G401 (cell line): ENCODE results near the gene KCNQ5. TPM values are rescaled to one million over a fixed set of nuclear protein-coding genes. Genes with fewer than 3 reads are reported as not detected.

ENCODE experiments used
- DNase-seq: peaks from one replicate; pipeline ENCODE4 v3.0.0-alpha.2; 2015; ENCODE audit warnings: low spot score
- in situ Hi-C: cut with HindIII; loops from 2 replicates; pipeline ENCODE4 v1.10.0; 2016; ENCODE audit warnings: low sequenced_read_pairs, mixed read lengths
- total RNA-seq: library from RNA; depleted of rRNA; stranded (reverse); fragments of >200 nt; shearing (Covaris generic); gene quantifications from 2 replicates; pipeline ENCODE4 v1.2.3, GENCODE V29; 2014

Gene KCNQ5
- total RNA-seq, 1 experiment from 2014 or later, result not detected

DNA sequence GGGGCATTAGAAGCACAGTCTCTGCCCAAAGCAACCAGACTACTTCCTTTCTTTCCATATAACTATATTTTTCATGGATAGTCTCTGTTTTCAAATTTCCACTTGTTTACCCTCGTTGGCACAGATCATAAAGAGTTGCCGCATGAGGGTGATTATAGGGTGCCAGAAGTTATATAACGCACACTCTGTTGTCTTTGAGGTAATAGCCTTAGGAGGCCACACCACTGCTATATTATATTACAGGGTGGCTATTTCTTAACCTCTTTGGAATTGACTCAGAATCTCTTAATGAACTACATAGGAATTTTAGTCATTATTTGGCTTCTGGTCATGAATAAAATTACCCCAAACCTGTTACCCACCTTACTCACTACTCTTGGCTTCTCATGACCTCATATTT, 43.7 kb downstream of the KCNQ5 start:
- no peak for DNase-seq

DNA sequence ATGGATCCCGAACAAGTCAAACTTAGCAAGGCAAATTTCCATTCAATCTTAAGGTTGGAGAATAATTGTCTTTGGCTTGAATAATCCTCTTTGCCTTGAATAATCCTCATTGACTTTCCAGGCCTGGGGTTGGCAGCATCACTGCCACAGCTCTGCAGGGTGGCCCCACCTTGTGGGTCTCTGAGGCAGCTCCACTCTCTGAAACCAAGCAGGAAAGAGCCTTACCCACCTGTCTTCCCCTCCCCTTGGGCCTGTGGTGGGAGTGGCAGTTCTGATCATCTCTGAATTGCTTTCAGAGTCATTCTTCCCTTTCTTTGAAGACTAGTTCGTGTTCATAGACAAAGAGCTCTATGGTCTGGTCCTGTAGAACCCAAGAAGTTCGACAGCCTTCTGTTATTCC, 47.5 kb downstream of the KCNQ5 start:
- no peak for DNase-seq
- in situ Hi-C loops, result no loop called here

More for the DNA sequence above, 43.7 kb downstream of the KCNQ5 start:
- in situ Hi-C loops, result no loop called here

GRCh38 chr6:72672906-72673305, 51.0 kb downstream of the KCNQ5 start:
- no peak for DNase-seq
- in situ Hi-C loops, result no loop called here

GRCh38 chr6:72674842-72675241, 53.0 kb downstream of the KCNQ5 start:
- in situ Hi-C loops, result no loop called here
- no peak for DNase-seq

GRCh38 chr6:72675396-72675795, 53.5 kb downstream of the KCNQ5 start:
- no peak for DNase-seq
- in situ Hi-C loops, result no loop called here

DNA sequence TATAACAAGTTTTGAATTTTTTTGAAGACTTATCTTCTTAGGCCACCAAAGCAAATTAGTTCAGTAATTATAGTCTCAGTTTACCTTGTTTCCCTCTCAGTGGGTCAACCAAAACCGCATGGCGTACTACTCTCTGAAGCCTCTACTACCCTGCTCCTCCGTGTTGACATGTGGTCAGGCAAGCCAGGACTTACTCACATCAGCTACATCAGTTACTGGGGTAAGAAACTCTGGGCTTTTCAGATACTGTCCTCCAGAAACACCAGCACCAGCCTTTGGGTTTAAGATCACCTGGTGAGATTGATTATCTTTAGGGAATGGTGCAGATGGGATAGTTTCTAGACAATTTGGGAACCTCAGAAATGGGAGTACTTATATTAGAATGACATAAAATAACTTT, 55.1 kb downstream of the KCNQ5 start:
- in situ Hi-C loops, result no loop called here
- no peak for DNase-seq

DNA sequence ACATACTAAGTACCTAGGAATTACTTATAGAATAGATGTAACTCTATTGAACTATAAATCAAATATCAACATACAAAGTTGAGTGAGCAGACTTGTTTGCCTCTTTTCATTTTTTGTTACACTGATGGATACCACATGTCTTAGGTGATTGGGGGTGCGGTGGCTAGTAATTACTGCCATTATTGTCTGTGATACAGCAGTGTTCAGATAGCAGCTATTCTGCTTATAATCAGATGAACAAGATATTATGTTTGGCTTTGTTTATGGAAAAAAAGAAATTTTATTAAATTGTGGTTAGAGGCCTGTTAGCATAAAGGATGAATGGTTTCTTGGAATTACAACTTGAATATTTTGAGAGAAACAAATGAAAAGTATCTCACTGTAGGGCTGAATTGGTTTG, 55.9 kb downstream of the KCNQ5 start:
- no peak for DNase-seq
- in situ Hi-C loops, result no loop called here

DNA sequence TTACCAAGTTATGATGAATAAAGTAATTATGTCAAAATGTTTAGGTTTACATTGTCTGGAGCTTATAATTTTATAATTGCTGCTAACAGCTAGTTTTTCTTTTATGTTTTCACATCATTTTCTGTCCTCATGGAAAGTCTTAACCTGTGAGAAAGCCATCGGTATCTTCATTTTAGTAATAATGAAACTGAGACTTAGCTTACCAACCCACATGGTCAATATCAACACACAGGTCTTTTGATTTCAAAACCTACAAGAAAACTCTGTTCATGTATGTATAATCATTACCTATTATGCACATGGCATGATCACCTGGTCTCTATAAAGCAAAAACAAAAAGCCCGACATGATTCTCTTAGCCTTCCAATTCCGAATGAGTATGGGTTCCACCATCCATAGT, 61.9 kb downstream of the KCNQ5 start:
- in situ Hi-C loops, result no loop called here
- no peak for DNase-seq

GRCh38 chr6:72689107-72689954, 67.5 kb downstream of the KCNQ5 start:
- in situ Hi-C loops, result no loop called here
- DNase-seq, result no peak

DNA sequence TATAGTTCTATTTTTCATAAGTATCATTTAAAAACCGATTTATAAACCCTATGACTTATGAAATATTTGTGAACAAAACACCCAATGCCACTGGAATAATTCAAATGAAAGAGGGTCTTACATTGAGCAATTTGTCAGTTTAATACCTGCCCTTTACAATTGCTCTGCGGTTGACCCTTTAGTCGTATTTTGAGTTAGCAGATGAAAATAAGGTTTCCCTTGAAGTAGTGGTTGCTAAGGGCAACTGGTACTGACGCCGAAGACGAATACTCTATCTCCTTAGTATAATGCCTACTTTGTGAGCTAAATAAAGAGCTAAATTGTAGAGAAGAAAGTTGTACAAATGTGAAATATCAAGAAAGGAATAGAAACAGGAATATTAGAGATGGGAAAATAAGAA, 69.4 kb downstream of the KCNQ5 start:
- no peak for DNase-seq
- in situ Hi-C loops, result no loop called here

- DNase-seq, result no peak
- in situ Hi-C loops, result no loop called here
Observed at GRCh38 chr6:72696055-72696454, 74.2 kb downstream of the KCNQ5 start.

DNA sequence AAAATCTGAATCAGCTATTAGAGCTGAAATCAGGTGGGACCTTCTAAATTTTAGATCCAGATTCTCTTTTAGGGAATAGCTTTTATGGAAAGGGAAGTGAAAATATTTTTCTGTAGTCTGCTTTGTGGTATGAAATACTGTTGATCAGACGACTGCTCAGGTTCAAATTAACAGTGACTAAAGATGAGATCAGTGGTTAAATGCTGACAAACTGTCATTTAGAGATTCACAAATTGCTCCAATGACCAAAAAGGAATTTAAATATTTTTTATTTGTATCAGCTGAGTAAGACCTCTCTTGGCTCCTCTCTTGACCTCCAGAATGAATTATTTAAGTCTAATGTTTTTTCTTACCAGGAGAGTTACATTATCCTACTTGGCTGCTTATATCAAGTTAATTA, 77.3 kb downstream of the KCNQ5 start:
- in situ Hi-C loops, result no loop called here
- DNase-seq, result no peak

- in situ Hi-C loops, result no loop called here
Observed at GRCh38 chr6:72702421-72702820, 80.6 kb downstream of the KCNQ5 start.

GRCh38 chr6:72703093-72703492, 81.2 kb downstream of the KCNQ5 start:
- in situ Hi-C loops, result no loop called here
- DNase-seq, result no peak

More at GRCh38 chr6:72702421-72702820, 80.6 kb downstream of the KCNQ5 start:
- no peak for DNase-seq

GRCh38 chr6:72704979-72705378, 83.1 kb downstream of the KCNQ5 start:
- in situ Hi-C loops, result no loop called here
- no peak for DNase-seq

DNA sequence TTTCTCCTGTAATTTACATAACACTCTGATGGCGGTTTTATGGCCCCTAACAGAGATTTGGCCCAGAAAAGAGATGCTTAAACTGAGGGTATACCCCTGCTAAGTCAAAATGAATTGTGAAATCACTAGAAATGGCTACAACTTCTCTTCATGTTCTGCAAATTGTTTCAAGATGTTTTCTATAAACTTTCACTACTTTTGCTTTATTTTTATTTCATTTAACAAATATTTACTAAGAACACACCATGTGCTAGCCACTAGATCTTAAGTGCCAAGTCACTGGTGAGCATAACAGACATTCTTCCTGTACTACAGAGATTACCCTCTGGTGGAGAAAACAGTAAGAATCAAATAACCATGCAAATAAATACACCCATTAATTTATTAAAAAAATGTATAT, 87.6 kb downstream of the KCNQ5 start:
- in situ Hi-C loops, result no loop called here
- no peak for DNase-seq

DNA sequence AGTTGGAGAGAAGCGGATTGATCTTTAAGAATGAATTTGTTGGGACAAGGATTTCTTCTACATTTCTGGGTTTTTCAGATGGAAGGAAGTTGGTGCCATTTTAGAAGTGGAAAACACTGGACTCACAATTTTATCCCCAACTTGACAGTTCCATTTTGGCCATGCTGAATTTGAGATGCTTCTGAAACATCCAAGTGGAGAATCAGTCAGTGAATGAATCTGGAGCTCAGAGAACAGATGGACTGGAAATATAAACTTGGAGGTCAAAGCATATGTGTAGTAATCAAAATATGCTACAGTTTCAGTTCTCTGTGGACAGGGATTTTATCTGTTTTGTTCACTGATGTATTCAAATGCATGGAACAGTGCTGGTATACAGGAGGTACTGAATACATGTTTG, 89.9 kb downstream of the KCNQ5 start:
- no peak for DNase-seq
- in situ Hi-C loops, result no loop called here

DNA sequence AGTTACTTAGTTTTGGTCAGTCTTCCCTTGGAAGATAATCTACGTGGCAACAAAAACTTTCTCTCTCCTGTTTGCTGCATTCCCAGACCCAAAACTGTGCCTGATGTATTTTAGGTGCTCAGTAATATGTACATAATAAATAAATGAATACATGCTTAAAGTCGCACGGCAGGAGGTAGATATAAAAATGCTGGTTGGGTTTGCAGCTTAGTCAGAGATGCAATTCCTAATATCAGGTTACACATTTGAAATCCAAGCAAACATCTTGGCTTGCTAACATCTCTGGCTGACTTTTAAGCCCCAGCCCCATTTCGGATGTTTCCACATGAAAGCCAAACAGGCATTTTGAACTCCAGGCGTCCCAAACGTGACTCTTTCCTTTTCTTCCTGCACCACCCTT, 91.0 kb downstream of the KCNQ5 start:
- DNase-seq, result no peak
- in situ Hi-C loops, result no loop called here

- no peak for DNase-seq
- in situ Hi-C loops, result no loop called here
Observed at GRCh38 chr6:72715119-72715518, 93.3 kb downstream of the KCNQ5 start.

DNA sequence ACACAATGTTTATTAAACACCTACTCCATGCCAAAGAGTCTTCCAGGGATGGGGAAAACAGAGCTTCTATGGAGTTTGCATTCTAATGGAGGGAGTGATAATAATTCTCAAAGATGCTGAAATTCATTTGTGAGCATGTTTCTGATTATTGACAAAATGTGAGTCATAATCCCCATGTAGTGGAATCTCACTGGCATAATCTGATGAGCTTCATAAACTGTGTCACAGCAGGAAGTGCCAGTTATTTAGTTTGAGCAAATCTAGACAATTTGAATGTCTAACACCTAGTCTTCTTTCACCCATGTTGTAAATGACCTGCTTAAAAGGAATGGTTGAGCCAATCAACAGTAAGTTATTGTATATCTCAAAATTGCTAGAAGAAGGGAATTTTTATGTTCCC, 95.1 kb downstream of the KCNQ5 start:
- in situ Hi-C loops, result no loop called here
- DNase-seq, result no peak

DNA sequence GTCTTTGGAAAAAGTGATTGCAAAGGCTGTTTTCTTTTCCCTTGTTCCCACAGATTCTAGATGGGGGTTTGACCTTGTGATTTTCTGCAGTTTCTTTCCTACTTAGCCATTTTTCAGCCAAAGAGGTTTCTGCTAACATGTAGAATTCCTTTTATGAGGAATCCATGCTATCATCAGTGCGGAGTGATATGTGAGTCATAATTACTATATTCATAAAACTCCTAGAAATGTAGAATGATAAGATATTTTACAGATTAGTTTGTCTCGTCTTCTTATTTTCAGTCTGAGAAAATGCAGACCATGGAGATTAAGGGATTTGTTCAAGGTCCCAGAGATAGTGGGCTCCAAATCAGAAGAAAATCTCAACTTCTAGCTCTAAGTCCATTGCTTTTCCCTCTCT, 98.6 kb downstream of the KCNQ5 start:
- DNase-seq, result no peak
- in situ Hi-C loops, result no loop called here
